WTC11 (cell line): ENCODE measurements around the gene SPIRE1. TPM values are rescaled to one million over a fixed set of nuclear protein-coding genes. Genes with fewer than 3 reads are reported as not detected.

Experiments
- ATAC-seq: fragments of 200-7000 bp; cut with Tn5 transposase; 2 replicates; pipeline ENCODE4 v1.10.0; 2021; ENCODE audit warnings: mild to moderate bottlenecking, moderate library complexity
- CTCF ChIA-PET: fragments of 300-600 bp; sonication (Branson Sonifier 250); formaldehyde crosslinking; loops from one replicate; lab custom pipeline; 2021; ENCODE audit warnings: antibody characterized with exemption; lab: Charles Lee
- POLR2A ChIA-PET: fragments of 350-600 bp; sonication (Branson Sonifier 250); formaldehyde crosslinking; loops from one replicate; lab custom pipeline; 2021; ENCODE audit warnings: antibody characterized with exemption; lab: Charles Lee
- DNase-seq: peaks from one replicate; pipeline ENCODE4 v3.0.0; 2021; ENCODE audit warnings: low spot score
- H3K27ac Mint-ChIP-seq: 2 replicates; pipeline ENCODE4 v1.8.0; 2021; ENCODE audit warnings: mixed read lengths
- H3K27me3 Mint-ChIP-seq: 2 replicates; pipeline ENCODE4 v1.8.0; 2021; ENCODE audit warnings: low read depth, mild to moderate bottlenecking, moderate library complexity, mixed read lengths
- H3K36me3 Mint-ChIP-seq: 2 replicates; pipeline ENCODE4 v1.8.0; 2021; ENCODE audit warnings: mixed read lengths
- H3K4me1 Mint-ChIP-seq: 2 replicates; pipeline ENCODE4 v1.8.0; 2022; ENCODE audit warnings: mixed read lengths
- H3K4me3 Mint-ChIP-seq: 2 replicates; pipeline ENCODE4 v1.8.0; 2021; ENCODE audit warnings: mild to moderate bottlenecking, moderate library complexity, mixed read lengths
- H3K9me3 Mint-ChIP-seq: 2 replicates; pipeline ENCODE4 v1.8.0; 2021; ENCODE audit warnings: mixed read lengths
- ATF3 ChIP-seq: sonication (generic); formaldehyde crosslinking; conservative IDR thresholded peaks from 2 replicates; pipeline ENCODE4 v1.8.1; 2022; ENCODE audit warnings: mild to moderate bottlenecking, missing genetic modification reagents
- CDX4 ChIP-seq: fragments of 250-450 bp; sonication (Bioruptor Pico); IDR thresholded peaks from 2 replicates; pipeline ENCODE4 v1.9.0; 2021; ENCODE audit warnings: moderate library complexity, mild to moderate bottlenecking, inconsistent platforms, borderline replicate concordance
- CREB1 ChIP-seq: sonication (generic); formaldehyde crosslinking; IDR thresholded peaks from 2 replicates; pipeline ENCODE4 v1.8.0; 2023; ENCODE audit warnings: mild to moderate bottlenecking, missing genetic modification reagents
- CTCF ChIP-seq: fragments of 200-600 bp; IDR thresholded peaks from 2 replicates; pipeline ENCODE4 v1.8.0; 2022; ENCODE audit warnings: antibody characterized with exemption
- E2F5 ChIP-seq: sonication (generic); formaldehyde crosslinking; IDR thresholded peaks from 2 replicates; pipeline ENCODE4 v1.8.1; 2022; ENCODE audit warnings: mild to moderate bottlenecking, moderate library complexity, missing genetic modification reagents
- ELF4 ChIP-seq: sonication (generic); formaldehyde crosslinking; IDR thresholded peaks from 2 replicates; pipeline ENCODE4 v1.8.1; 2022; ENCODE audit warnings: low read depth, mild to moderate bottlenecking, moderate library complexity, missing genetic modification reagents
- FOXK1 ChIP-seq: sonication (generic); formaldehyde crosslinking; IDR thresholded peaks from 2 replicates; pipeline ENCODE4 v1.8.0; 2022; ENCODE audit warnings: mild to moderate bottlenecking, moderate library complexity, missing genetic modification reagents
- GABPB1 ChIP-seq: sonication (generic); formaldehyde crosslinking; IDR thresholded peaks from 2 replicates; pipeline ENCODE4 v1.8.1; 2023; ENCODE audit warnings: mild to moderate bottlenecking, missing genetic modification reagents
- GTF2I ChIP-seq: fragments of 250-450 bp; sonication (Bioruptor Pico); conservative IDR thresholded peaks from 2 replicates; pipeline ENCODE4 v1.4.0; 2021; ENCODE audit warnings: mild to moderate bottlenecking
- MYBL2 ChIP-seq: sonication (generic); formaldehyde crosslinking; IDR thresholded peaks from 2 replicates; pipeline ENCODE4 v1.8.1; 2023; ENCODE audit warnings: mild to moderate bottlenecking, moderate library complexity, missing genetic modification reagents
- NR3C1 ChIP-seq: sonication (generic); formaldehyde crosslinking; conservative IDR thresholded peaks from 2 replicates; pipeline ENCODE4 v1.8.1; 2023; ENCODE audit warnings: low read depth, mild to moderate bottlenecking, missing genetic modification reagents
- RELA ChIP-seq: sonication (generic); formaldehyde crosslinking; IDR thresholded peaks from 2 replicates; pipeline ENCODE4 v1.8.1; 2022; ENCODE audit warnings: missing genetic modification reagents, mild to moderate bottlenecking, borderline replicate concordance
- SMAD3 ChIP-seq: sonication (generic); formaldehyde crosslinking; IDR thresholded peaks from 2 replicates; pipeline ENCODE4 v1.8.0; 2022; ENCODE audit warnings: missing genetic modification reagents, mild to moderate bottlenecking, borderline replicate concordance
- SOX15 ChIP-seq: fragments of 250-450 bp; sonication (Bioruptor Pico); IDR thresholded peaks from 2 replicates; pipeline ENCODE4 v1.9.0; 2021; ENCODE audit warnings: mild to moderate bottlenecking
- SP1 ChIP-seq: sonication (generic); formaldehyde crosslinking; conservative IDR thresholded peaks from 2 replicates; pipeline ENCODE4 v1.8.1; 2022; ENCODE audit warnings: missing genetic modification reagents
- TCF7 ChIP-seq: sonication (generic); formaldehyde crosslinking; IDR thresholded peaks from 2 replicates; pipeline ENCODE4 v1.8.0; 2022; ENCODE audit warnings: mild to moderate bottlenecking, low read depth, missing genetic modification reagents, moderate library complexity
- TEAD1 ChIP-seq: sonication (generic); formaldehyde crosslinking; IDR thresholded peaks from 2 replicates; pipeline ENCODE4 v1.8.0; 2022; ENCODE audit warnings: mild to moderate bottlenecking, missing genetic modification reagents
- TP53 ChIP-seq: sonication (generic); formaldehyde crosslinking; IDR thresholded peaks from 2 replicates; pipeline ENCODE4 v1.8.1; 2023; ENCODE audit warnings: mild to moderate bottlenecking, missing genetic modification reagents
- ZBTB43 ChIP-seq: sonication (generic); formaldehyde crosslinking; IDR thresholded peaks from 2 replicates; pipeline ENCODE4 v1.8.1; 2023; ENCODE audit warnings: mild to moderate bottlenecking, missing genetic modification reagents
- ZNF232 ChIP-seq: sonication (generic); formaldehyde crosslinking; IDR thresholded peaks from 2 replicates; pipeline ENCODE4 v1.8.0; 2022; ENCODE audit warnings: mild to moderate bottlenecking, missing genetic modification reagents
- ZNF423 ChIP-seq: fragments of 250-450 bp; sonication (Bioruptor Pico); IDR thresholded peaks from 2 replicates; pipeline ENCODE4 v2.1.2; 2022; ENCODE audit warnings: mild to moderate bottlenecking, moderate library complexity
- ZNF425 ChIP-seq: fragments of 250-450 bp; sonication (Bioruptor Pico); conservative IDR thresholded peaks from 2 replicates; pipeline ENCODE4 v1.9.0; 2021; ENCODE audit warnings: mild to moderate bottlenecking
- ZNF512 ChIP-seq: sonication (generic); formaldehyde crosslinking; IDR thresholded peaks from 2 replicates; pipeline ENCODE4 v1.8.1; 2022; ENCODE audit warnings: missing genetic modification reagents, borderline replicate concordance
- ZNF671 ChIP-seq: fragments of 250-450 bp; sonication (Bioruptor Pico); IDR thresholded peaks from 2 replicates; pipeline ENCODE4 v1.8.0; 2021; ENCODE audit warnings: mild to moderate bottlenecking
- total RNA-seq: library from RNA; stranded (reverse); gene quantifications from 3 replicates; pipeline ENCODE4 v1.2.3, GENCODE V29; 2021

The SPIRE1 gene
- total RNA-seq, 1 experiment from 2014 or later, result 19.3 TPM

GRCh38 chr18:12455496-12455895, 202.4 kb downstream of the SPIRE1 start:
- H3K36me3 Mint-ChIP-seq, result peaks cover 8% of the 10 kb centered on the region; the same call in 1 of the 2 replicates
- 0 out of 2 replicates have a peak, but pooled peaks cover 3% of the 10 kb centered on the region for H3K4me1 Mint-ChIP-seq
- POLR2A ChIA-PET, result no interaction called here
- H3K4me3 Mint-ChIP-seq, result no peak overlapping the region
- DNase-seq (no peak), ATAC-seq (no peak)
- H3K27ac Mint-ChIP-seq, result no peak overlapping the region
- CTCF ChIA-PET, result no interaction called here
- no peaks in the 10 kb centered on the region for H3K9me3 Mint-ChIP-seq
- H3K27me3 Mint-ChIP-seq, result no peaks in the 10 kb centered on the region
- TF ChIP-seq TP53 (CRISPR knock-in tag) (no peak), ZNF423 (no peak), SP1 (no peak), MYBL2 (no peak), ZNF232 (no peak)

GRCh38 chr18:12452784-12453183, 205.1 kb downstream of the SPIRE1 start:
- DNase-seq, result no peak
- CTCF ChIA-PET, result interaction anchor here (0.7 to 1.7 kb wide), 3 partner anchors 58 to 181 kb away, joined by 3 to 5 read pairs (median 3); no protein-coding TSS in a partner anchor
- Mint-ChIP-seq H3K4me1 (no peaks in the 10 kb centered on the region), H3K27ac (no peak overlapping the region), H3K9me3 (no peaks in the 10 kb centered on the region), H3K36me3 (peaks cover 13% of the 10 kb centered on the region), H3K4me3 (no peak overlapping the region)
- ATAC-seq, result no peak
- POLR2A ChIA-PET, result no interaction called here
- TF ChIP-seq GABPB1 (CRISPR knock-in tag) (no peak), SMAD3 (CRISPR knock-in tag) (no peak), CDX4 (CRISPR knock-in tag) (no peak), CREB1 (CRISPR knock-in tag) (no peak), ZNF671 (CRISPR knock-in tag) (no peak), SOX15 (CRISPR knock-in tag) (no peak), ZNF425 (no peak), CTCF (no peak), ZNF423 (no peak), RELA (CRISPR knock-in tag) (no peak), NR3C1 (no peak)
- TF ChIP-seq, all 79 proteins: peak for 0
- no peaks in the 10 kb centered on the region for H3K27me3 Mint-ChIP-seq

- H3K9me3 Mint-ChIP-seq, result no peaks in the 10 kb centered on the region
- H3K36me3 Mint-ChIP-seq, result peaks cover 13% of the 10 kb centered on the region
- no peak overlapping the region for H3K4me3 Mint-ChIP-seq
- no peaks in the 10 kb centered on the region for H3K4me1 Mint-ChIP-seq
- no peak overlapping the region for H3K27ac Mint-ChIP-seq
- no peak for DNase-seq
- POLR2A ChIA-PET, result no interaction called here
- CTCF ChIA-PET, result interaction anchor here (0.6 kb wide), 1 partner anchor 199 kb away, joined by 3 read pairs; no protein-coding TSS in a partner anchor
- no peak for ATAC-seq
- no peaks in the 10 kb centered on the region for H3K27me3 Mint-ChIP-seq
- TF ChIP-seq ZBTB43 (CRISPR knock-in tag) (no peak), ELF4 (CRISPR knock-in tag) (no peak), ZNF512 (no peak), ATF3 (CRISPR knock-in tag) (no peak), GTF2I (no peak), SMAD3 (CRISPR knock-in tag) (no peak), TEAD1 (CRISPR knock-in tag) (no peak), TCF7 (CRISPR knock-in tag) (no peak), SOX15 (CRISPR knock-in tag) (no peak), FOXK1 (CRISPR knock-in tag) (no peak), SP1 (no peak), E2F5 (CRISPR knock-in tag) (no peak)
These were observed 206.5 kb downstream of the SPIRE1 start for GRCh38 chr18:12451428-12451827.
